HG03457 (cell line): ENCODE data around the gene NEMF.
"Not testable (repeated sequence)": the region's sequence is repeated elsewhere in the genome, so short reads cannot be mapped to it uniquely, and the experiment has no call there.

Experiments used
- ATAC-seq: cut with Tn5 transposase; IDR thresholded peaks from one replicate; pipeline ENCODE4 v1.9.1; 2021; ENCODE audit warnings: moderate number of reproducible peaks; ENCODE audit not compliant: unreplicated experiment

The NEMF gene, protein sequence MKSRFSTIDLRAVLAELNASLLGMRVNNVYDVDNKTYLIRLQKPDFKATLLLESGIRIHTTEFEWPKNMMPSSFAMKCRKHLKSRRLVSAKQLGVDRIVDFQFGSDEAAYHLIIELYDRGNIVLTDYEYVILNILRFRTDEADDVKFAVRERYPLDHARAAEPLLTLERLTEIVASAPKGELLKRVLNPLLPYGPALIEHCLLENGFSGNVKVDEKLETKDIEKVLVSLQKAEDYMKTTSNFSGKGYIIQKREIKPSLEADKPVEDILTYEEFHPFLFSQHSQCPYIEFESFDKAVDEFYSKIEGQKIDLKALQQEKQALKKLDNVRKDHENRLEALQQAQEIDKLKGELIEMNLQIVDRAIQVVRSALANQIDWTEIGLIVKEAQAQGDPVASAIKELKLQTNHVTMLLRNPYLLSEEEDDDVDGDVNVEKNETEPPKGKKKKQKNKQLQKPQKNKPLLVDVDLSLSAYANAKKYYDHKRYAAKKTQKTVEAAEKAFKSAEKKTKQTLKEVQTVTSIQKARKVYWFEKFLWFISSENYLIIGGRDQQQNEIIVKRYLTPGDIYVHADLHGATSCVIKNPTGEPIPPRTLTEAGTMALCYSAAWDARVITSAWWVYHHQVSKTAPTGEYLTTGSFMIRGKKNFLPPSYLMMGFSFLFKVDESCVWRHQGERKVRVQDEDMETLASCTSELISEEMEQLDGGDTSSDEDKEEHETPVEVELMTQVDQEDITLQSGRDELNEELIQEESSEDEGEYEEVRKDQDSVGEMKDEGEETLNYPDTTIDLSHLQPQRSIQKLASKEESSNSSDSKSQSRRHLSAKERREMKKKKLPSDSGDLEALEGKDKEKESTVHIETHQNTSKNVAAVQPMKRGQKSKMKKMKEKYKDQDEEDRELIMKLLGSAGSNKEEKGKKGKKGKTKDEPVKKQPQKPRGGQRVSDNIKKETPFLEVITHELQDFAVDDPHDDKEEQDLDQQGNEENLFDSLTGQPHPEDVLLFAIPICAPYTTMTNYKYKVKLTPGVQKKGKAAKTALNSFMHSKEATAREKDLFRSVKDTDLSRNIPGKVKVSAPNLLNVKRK

DNA sequence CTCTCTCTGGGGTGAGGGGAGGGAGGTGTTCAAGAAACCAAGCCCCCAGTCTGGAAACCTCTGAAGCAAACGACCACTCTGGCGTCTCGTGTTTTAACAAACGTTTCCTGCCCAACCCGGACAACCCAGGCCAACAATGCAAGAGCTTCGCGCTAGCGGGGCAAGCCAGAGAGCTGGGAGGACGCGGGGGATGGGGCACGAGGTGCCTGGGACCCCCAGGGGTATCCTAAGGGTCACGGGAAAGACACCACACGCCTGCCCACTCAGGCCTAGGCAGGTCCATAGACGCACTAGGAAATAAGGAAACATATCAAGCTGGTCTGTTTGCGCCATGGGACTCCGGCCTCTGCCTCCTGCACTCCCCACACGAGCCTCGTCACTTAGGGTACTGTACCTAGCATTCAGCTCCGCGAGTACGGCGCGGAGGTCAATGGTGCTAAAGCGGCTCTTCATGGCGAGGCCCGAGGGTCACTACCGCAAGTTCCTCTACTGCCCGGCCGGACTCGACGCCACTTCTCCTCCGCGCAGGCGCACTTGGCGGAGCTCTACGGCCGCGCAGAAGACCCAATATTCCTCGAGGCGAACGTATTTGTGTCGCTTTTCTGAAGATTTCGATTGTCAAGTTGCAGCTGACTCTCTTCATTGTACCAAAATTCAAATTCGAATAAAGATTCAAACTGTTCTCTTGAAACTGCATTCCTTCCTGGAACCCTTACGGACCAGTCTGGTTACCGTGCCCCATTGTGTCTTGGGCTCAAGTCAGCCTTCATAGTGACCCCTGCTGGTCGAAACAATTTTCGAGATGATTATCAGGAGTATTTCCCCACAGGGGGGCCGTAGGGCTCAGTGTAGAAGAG is at the start of gene NEMF:
NEMF (minus strand) TSS at position 488 of the 857 bp plus-strand sequence; CDS start at position 453, 35 bp downstream.
- peak; percentile 50 for ATAC-seq

DNA sequence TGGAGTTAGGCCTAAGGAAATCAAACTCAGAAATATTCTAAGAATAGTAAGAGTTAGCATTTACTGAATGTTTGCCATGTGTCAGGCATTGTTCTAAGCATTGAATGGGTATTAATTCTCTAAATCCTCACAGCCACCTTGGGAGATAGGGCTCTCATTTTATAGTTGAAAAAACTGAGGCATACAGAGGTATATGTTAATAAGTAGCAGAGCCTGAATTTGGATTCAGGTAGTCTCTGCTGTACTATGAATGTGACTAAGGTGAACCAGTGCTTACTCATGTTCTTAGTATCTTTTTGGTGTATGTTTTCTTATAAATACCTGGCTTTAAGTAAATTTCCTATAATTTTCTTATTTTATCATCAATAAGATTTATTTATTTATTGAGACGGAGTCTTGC is 48.4 kb upstream of the NEMF start:
- no peak for ATAC-seq

DNA sequence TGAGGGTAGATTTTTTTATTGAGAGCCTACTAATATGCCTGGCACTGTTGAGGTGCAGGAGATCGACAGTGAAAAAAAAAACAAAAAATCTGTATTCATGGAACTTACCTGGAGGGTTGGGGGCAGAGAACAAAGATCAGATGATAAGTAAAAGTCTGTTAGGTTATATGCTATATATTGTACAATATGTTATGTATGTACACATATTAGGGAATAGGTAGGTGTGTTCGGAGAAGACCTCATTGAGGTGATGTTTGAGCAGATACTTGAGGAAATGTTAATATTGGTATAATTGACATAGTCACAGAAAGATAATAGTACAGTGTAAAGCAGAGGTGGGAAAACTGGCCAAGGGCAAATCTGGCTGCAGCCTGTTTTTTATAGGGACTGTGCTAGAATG is 45.9 kb upstream of the NEMF start:
- no peak for ATAC-seq

DNA sequence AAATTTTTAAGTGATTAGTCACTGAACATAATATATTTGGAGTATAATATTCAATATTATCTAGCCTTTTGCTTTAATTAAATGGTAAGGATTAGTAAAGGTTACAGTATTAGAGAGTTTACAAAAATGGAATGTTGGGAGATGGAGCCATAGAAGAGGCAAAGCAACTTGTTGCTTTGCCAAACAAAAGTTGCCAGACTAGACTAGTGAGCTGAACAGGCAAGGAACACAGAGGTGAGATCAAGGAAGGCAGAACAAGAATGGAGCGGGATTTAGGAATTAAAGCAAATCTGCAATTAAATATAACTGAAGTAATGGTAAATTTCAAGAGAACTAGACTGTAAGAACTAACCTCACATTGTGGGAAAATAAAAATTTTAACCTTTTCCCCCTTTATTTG is 45.4 kb upstream of the NEMF start:
- no peak for ATAC-seq

DNA sequence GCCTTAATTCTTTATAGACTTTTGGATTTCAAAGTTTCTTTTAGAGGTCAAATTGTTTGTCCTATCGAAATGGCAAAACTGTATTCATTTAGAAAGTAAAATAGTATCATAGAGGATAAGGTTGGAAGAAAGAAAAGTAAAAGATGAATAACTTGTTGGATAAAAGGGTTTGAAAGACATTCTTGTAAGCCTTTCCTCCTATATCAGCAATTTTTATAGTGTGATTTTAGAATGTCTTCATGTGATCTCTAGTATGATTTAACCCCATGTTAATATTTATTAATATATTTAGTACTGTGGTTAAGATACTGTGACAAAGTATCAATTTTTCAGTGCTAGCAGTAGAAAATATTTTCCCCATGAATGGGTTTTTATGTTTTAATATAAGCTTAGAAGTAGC is 44.8 kb upstream of the NEMF start:
- ATAC-seq: no peak

DNA sequence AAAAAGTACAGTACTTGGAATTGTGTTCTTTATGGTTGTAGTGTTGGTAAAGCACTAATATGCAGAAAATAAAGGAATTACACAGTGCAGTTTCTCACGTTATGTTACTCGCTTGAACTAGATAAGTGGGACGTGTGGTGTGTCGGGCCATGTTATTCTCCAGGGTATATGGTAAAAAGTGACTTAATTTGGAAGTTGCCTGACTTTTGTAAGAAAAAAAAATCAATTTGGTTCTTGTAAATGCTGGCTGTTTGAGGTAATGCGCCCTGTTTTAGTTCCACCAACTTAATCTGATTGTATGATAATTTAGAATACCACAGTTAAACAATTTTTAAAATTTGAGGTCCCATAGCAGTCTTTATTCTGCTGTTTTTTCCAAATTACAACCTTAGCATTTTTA is 44.4 kb upstream of the NEMF start:
- no peak for ATAC-seq

DNA sequence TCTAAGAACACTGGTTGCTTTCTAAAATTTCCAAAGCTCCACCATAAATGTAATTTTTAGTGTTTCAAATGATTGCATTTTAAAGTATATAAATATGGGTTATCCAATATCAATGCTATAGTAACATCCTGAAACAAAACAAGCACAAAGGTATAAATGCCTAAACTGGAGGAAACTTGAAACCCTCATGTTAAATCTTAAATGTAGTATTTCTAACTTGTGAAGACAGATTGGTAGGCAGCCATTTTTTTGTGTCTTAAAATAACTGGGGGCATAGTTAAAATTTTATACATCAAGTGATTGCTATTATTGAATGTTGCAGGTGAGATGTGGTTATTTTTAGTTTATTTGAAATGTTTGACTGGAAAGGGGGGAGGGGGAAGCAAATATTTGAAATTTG is 43.7 kb upstream of the NEMF start:
- not testable (repeated sequence) for ATAC-seq

DNA sequence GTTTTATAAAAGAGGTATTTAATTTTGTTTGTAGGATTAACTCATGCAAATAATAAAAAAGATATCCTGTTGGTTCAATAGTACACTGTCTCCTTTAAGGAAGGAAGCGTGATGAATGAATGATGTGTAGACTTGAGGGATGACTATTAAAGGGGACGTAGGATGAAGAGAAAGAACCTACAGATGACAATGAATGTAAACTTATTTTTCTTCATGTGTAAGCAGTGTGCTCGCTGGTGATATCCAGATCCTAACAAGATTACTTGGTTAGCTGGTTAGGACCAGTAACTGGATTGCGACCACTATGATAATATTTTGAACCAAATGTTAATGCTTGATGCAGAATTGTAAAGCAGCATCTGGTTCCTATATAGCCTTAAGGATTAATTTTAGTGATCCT is 42.9 kb upstream of the NEMF start:
- no peak for ATAC-seq

DNA sequence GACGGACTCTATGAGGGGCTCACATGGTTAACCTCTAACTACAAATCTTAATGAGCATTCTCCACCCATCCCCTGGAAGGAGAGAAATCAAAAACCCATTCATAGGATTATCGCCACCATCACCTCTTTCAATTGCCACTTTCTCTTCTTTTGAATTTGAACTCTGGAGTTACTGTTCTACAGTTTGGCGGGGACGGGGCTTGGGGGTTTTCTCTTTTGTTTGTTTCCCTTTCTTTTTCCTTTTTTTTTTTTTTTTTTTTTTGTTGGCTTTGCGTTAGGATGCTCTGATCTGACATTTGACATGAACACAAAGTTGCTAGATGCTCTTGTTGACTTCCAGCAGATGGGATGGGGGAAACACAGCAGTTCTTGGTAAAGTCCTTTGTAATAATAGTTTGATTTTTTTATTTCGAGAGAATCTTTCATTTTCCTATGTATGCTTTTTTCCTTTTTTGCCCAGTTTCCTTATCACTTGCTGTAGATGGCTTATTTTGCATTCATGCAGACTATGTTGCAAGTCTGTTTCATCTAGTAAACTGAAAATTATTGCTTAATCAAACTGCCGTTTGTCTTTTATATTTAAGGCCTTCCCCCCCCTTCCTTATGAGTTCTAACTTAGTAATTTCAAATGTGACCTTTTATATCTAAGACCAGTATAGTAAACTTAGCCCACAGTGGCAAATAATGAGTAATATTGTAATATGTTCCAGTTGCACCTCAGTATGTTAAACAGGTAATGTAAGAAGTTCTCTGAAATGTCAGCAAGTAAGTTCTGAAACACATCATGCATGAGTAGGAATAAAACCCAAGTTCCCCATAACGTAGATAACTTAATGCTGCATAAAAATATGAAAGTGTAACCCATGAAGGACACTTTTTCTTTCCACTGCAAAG is 41.9 kb upstream of the NEMF start:
- ATAC-seq: not testable (repeated sequence)

DNA sequence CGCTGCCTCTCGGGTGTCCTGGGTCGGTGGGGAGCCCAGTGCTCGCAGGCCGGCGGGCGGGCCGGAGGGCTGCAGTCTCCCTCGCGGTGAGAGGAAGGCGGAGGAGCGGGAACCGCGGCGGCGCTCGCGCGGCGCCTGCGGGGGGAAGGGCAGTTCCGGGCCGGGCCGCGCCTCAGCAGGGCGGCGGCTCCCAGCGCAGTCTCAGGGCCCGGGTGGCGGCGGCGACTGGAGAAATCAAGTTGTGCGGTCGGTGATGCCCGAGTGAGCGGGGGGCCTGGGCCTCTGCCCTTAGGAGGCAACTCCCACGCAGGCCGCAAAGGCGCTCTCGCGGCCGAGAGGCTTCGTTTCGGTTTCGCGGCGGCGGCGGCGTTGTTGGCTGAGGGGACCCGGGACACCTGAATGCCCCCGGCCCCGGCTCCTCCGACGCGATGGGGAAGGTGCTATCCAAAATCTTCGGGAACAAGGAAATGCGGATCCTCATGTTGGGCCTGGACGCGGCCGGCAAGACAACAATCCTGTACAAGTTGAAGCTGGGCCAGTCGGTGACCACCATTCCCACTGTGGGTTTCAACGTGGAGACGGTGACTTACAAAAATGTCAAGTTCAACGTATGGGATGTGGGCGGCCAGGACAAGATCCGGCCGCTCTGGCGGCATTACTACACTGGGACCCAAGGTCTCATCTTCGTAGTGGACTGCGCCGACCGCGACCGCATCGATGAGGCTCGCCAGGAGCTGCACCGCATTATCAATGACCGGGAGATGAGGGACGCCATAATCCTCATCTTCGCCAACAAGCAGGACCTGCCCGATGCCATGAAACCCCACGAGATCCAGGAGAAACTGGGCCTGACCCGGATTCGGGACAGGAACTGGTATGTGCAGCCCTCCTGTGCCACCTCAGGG is 41.0 kb upstream of the NEMF start:
- peak; percentile 23 for ATAC-seq

DNA sequence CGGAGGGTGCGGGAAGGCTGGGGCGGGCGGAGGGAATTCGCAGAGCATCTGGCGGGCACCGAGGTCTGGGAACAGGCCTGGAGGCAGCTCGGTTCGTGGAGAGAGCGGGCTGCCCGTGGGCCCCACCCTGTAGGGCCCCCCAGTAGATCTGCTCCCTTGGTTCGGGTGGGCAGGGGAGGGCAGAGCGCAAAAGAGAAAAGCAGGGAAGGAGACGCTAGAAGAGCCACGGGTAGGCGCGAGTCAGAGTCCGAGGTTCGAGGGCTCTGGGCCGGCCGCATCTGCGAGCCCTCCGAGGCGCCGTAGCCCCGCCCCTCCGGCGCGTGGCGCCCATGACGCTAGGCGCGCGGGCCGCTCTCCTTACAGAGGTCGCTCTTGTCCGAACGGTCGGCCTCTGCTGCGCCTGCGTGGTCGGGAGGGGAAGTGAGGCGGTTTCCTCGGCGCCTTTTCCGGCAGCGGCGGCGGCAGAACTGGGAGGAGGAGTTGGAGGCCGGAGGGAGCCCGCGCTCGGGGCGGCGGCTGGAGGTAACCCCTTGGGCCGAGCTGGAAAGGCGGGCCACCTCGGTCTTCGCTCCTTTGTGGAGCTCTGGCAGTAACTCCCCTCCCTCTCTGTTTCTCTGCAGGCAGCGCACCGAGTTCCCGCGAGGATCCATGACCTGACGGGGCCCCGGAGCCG is 40.2 kb upstream of the NEMF start, which contains the start of gene ARF6:
ARF6 (plus strand) TSS at position 447 of the 673 bp plus-strand sequence. CDS start 655 bp downstream, outside the sequence.
- ATAC-seq: peak; percentile 67

DNA sequence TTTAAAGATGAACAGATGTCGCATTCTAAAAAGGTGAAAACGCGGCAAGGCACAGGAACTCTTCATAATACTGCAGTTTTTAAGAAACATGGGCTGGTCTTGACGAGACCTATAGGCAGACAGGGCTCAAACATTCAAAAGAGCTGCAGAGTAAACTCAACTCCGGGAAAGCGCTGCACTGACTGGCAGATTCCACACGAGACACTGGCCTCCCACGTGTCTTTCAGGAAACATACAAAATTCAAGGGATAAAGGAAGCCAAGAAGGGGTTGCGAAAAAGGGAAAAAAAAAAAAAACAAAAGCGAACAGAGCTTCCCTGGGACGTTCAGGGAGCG is 39.7 kb upstream of the NEMF start:
- peak; percentile 17 for ATAC-seq

DNA sequence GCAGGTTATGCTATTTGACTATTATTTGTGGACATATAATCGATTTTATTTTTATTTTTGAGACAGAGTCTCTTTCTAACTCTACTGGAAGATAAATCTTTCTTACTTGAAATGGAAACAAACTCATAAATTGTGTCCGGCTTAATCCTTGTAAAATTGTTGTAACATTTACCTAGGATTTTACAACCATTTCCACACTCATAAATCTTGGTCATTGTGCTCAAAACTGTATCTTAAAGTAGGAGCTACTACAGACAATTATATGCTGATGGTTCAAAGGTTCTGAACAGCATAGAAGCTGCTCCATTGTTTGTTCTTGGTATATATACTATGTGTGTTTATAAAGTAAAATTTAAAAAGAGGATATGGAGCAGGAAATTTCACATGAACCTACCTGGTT is 35.7 kb upstream of the NEMF start:
- ATAC-seq: no peak

DNA sequence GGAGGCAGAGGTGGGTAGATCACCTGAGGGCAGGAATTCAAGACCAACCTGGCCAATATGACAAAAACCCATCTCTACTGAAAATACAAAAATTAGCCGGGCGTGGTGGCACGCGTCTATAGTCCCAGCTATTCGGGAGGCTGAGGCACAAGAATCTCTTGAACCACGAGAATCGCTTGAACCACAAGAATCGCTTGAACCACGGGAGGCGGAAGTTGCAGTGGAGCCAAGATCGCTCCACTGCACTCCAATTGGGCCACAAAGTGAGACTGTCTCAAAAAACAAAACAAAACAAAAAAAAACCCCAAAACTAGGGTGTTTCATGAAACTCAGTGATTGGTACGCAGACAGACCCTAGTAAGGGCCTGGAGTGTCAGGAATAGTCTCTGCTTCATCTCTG is 33.9 kb upstream of the NEMF start:
- ATAC-seq: no peak

DNA sequence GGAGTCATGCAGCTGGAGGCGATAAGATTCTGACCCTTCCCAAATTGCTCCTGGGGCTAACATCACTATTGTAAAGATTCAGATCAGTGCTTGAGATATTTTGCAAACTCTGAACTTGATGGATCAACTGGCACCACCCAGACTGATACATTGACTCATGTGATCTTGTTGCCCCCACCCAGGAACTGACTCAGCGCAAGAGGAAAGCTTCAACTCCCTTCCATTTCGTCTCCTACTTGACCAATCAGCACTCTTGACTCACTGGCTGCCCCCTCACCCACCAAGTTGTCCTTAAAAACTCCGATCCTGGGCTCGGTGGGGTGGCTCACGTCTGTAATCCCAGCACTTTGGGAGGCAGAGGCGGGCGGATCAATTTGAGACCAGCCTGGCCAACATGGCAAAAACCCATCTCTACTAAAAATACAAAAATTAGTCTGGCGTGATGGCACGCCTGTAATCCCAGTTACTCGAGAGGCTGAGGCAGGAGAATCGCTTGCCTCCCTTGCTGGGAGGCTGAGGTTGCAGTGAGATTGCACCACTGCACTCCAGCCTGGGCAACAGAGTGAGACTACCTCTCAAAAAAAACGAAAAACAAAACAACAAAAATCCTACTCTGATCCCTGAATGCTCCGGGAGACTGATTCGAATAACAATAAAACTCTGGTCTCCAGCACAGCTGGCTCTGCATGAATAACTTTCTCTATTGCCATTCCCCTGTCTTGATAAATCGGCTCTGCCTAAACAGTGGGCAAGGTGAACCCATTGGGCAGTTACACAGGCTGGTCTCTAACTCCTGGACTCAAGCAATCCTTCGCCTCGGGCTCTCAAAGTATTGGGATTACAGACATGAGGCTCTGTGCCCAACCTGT is 30.5 kb upstream of the NEMF start:
- no peak for ATAC-seq

DNA sequence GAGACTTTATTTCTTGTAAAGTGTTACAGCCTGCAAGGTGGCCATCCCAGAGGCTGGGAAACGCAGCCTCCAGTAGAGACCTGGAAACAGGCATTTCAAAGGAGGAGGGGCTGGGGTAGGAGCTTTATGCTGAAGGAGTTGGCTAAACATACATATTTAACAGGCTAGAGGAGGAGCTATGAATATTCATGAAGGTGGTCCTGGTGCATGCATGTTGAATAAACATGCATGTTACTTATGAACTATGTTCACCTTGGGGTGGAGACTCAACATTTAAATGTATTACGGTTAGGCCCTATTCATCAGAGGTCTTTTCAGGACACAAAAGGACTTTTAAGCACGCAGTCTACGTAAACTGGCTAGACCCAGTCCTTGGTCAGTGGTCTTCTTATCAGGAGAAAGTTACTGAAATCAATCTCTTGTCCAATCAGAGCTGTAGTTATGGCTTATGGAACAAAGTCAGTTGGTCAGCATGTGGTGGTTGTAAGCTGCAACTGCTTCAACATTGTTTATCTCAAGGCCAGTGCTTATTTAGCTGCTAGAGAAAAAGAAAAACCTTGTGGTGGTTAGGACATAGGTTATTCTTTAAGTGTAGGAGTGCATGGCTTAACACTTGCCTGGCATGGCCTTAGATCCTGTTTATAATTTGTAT is 28.9 kb upstream of the NEMF start:
- no peak for ATAC-seq
